Right lobe of liver (tissue), 4 donors: ENCODE data around the gene ANXA3.

Source experiments
- CTCF ChIP-seq, 4 donors: fragments of 200-600 bp in 3 of 4; fragments of 450-650 bp in 1 of 4; IDR thresholded peaks; one replicate each; pipeline versions ENCODE4 v1.5.1 to v1.8.0; 2016 to 2022; ENCODE audit warnings: antibody characterized with exemption in 4 of 4, mild to moderate bottlenecking in 2 of 4
- POLR2A ChIP-seq: fragments of 450-650 bp; IDR thresholded peaks from one replicate; pipeline ENCODE4 v1.6.1; 2017; ENCODE audit warnings: antibody characterized with exemption, mild to moderate bottlenecking
- donor health status: DM: no; HTN: no; CAD: no.
- donor health status: DM: no; HTN: no; CAD: no.
- donor health status: DM: no; HTN: yes; CAD: no.

GRCh38 chr4:78634011-78634664, 82.6 kb downstream of the ANXA3 start:
- no peak for TF ChIP-seq POLR2A
- TF ChIP-seq CTCF (IDR thresholded peaks at IDR 0.05) = no peak
